Activated naive CD4-positive, alpha-beta T cell treated with anti-CD3 and anti-CD28 coated beads, Interleukin-2, amount 50 U/mL, for 72 hours (primary cell): ENCODE results near the gene C19orf25. TPM values are rescaled to one million over a fixed set of nuclear protein-coding genes. Genes with fewer than 3 reads are reported as not detected.

ENCODE experiments used
- ATAC-seq, 2 donors: fragments of 150-1000 bp; cut with Tn5 transposase; 2 replicates each; pipeline ENCODE4 v1.10.0; 2021; ENCODE audit warnings: mild to moderate bottlenecking in 2 of 2, moderate library complexity in 2 of 2
- DNase-seq, 2 donors: peaks; one replicate each; pipeline ENCODE4 v3.0.0; 2021 to 2022; ENCODE audit warnings: low spot score in 2 of 2
- H3K27ac Mint-ChIP-seq, 2 donors: one replicate each; pipeline ENCODE4 v1.8.0; 2022; ENCODE audit warnings: mild to moderate bottlenecking in 2 of 2, mixed read lengths in 2 of 2
- H3K36me3 Mint-ChIP-seq, 2 donors: one replicate each; pipeline ENCODE4 v1.8.0; 2022; ENCODE audit warnings: mixed read lengths in 2 of 2
- H3K9me3 Mint-ChIP-seq, 2 donors: one replicate each; pipeline ENCODE4 v1.8.0; 2022; ENCODE audit warnings: mixed read lengths in 2 of 2
- total RNA-seq, 2 donors: library from RNA; stranded (reverse); gene quantifications; one replicate each; pipeline ENCODE4 v1.2.3, GENCODE V29; 2022

C19orf25 gene
- total RNA-seq, 2 donors from 2014 or later, result 24.5 to 29.3 TPM

- Mint-ChIP-seq H3K27ac (no peak overlapping the region), H3K9me3 (no peaks in the 10 kb centered on the region), H3K36me3 (no peaks in the 10 kb centered on the region)
- peak; percentile 31 to 39 for ATAC-seq
- DNase-seq, result no peak
Measured at GRCh38 chr19:1465191-1466016, 13.6 kb downstream of the C19orf25 start.

- ATAC-seq, result no peak
Measured at GRCh38 chr19:1461862-1462261, 17.2 kb downstream of the C19orf25 start.

GRCh38 chr19:1460033-1460995, 18.7 kb downstream of the C19orf25 start:
- DNase-seq (no peak), ATAC-seq (no peak)
- Mint-ChIP-seq H3K27ac (no peak overlapping the region), H3K9me3 (no peaks in the 10 kb centered on the region), H3K36me3 (no peaks in the 10 kb centered on the region)

More at GRCh38 chr19:1461862-1462261, 17.2 kb downstream of the C19orf25 start:
- Mint-ChIP-seq H3K27ac (no peak overlapping the region), H3K36me3 (no peaks in the 10 kb centered on the region), H3K9me3 (no peaks in the 10 kb centered on the region)
- no peak for DNase-seq

- DNase-seq (no peak), ATAC-seq (no peak)
- Mint-ChIP-seq H3K27ac (no peak overlapping the region), H3K36me3 (no peaks in the 10 kb centered on the region), H3K9me3 (no peaks in the 10 kb centered on the region)
Measured at GRCh38 chr19:1459479-1459878, 19.5 kb downstream of the C19orf25 start.

- DNase-seq (no peak), ATAC-seq (no peak)
- H3K9me3 Mint-ChIP-seq, result no peaks in the 10 kb centered on the region
- no peaks in the 10 kb centered on the region for H3K36me3 Mint-ChIP-seq
- H3K27ac Mint-ChIP-seq, result no peak overlapping the region
Measured at GRCh38 chr19:1457892-1458291, 21.1 kb downstream of the C19orf25 start.

GRCh38 chr19:1457031-1457739, 21.8 kb downstream of the C19orf25 start:
- no peaks in the 10 kb centered on the region for H3K36me3 Mint-ChIP-seq
- no peak overlapping the region for H3K27ac Mint-ChIP-seq
- ATAC-seq (no peak), DNase-seq (no peak)
- H3K9me3 Mint-ChIP-seq, result no peaks in the 10 kb centered on the region

GRCh38 chr19:1456121-1456900, 22.7 kb downstream of the C19orf25 start:
- no peak for ATAC-seq
- Mint-ChIP-seq H3K9me3 (no peaks in the 10 kb centered on the region), H3K27ac (no peak overlapping the region), H3K36me3 (no peaks in the 10 kb centered on the region)
- DNase-seq, result no peak

GRCh38 chr19:1455336-1456120, 23.5 kb downstream of the C19orf25 start:
- H3K9me3 Mint-ChIP-seq, result no peaks in the 10 kb centered on the region
- no peak overlapping the region for H3K27ac Mint-ChIP-seq

GRCh38 chr19:1455002-1455335, 24.0 kb downstream of the C19orf25 start:
- H3K27ac Mint-ChIP-seq, result no peak overlapping the region
- ATAC-seq, result peak in 1 of 2 donors; percentile 7
- DNase-seq, result no peak
- no peaks in the 10 kb centered on the region for H3K9me3 Mint-ChIP-seq
- H3K36me3 Mint-ChIP-seq, result peaks cover 0 to 7% of the 10 kb centered on the region in 2 donors

More at GRCh38 chr19:1455336-1456120, 23.5 kb downstream of the C19orf25 start:
- peaks cover 0 to 4% of the 10 kb centered on the region in 2 donors for H3K36me3 Mint-ChIP-seq
- peak in 1 of 2 donors; percentile 74 for DNase-seq
- ATAC-seq, result peak; percentile 52 to 69

- H3K27ac Mint-ChIP-seq, result no peak overlapping the region
- DNase-seq (no peak), ATAC-seq (no peak)
- H3K9me3 Mint-ChIP-seq, result no peaks in the 10 kb centered on the region
- H3K36me3 Mint-ChIP-seq, result peaks cover 0 to 7% of the 10 kb centered on the region in 2 donors
Measured at GRCh38 chr19:1453525-1454364, 25.3 kb downstream of the C19orf25 start.

- ATAC-seq, result no peak
- H3K9me3 Mint-ChIP-seq, result no peaks in the 10 kb centered on the region
- no peak overlapping the region for H3K27ac Mint-ChIP-seq
- peaks cover 0 to 7% of the 10 kb centered on the region in 2 donors for H3K36me3 Mint-ChIP-seq
- DNase-seq, result no peak
Measured at GRCh38 chr19:1452802-1453524, 26.1 kb downstream of the C19orf25 start.

GRCh38 chr19:1451916-1452801, 26.9 kb downstream of the C19orf25 start:
- H3K9me3 Mint-ChIP-seq, result no peaks in the 10 kb centered on the region
- H3K27ac Mint-ChIP-seq, result no peak overlapping the region
- peaks cover 0 to 7% of the 10 kb centered on the region in 2 donors for H3K36me3 Mint-ChIP-seq

More at GRCh38 chr19:1451916-1452801, 26.9 kb downstream of the C19orf25 start:
- DNase-seq, result no peak
- ATAC-seq, result no peak
